SK-N-MC (cell line): ENCODE data around the gene ALG12.

ENCODE experiments used
- EZH2 ChIP-seq: fragments of 200-600 bp; sonication (generic); IDR thresholded peaks from one replicate; pipeline ENCODE4 v1.6.1; 2017; ENCODE audit warnings: antibody characterized with exemption
- POLR2AphosphoS5 ChIP-seq: IDR thresholded peaks from 2 replicates; pipeline ENCODE4 v1.6.1; 2012; ENCODE audit warnings: mild to moderate bottlenecking, low read depth, low read length, borderline replicate concordance

- no peak for TF ChIP-seq EZH2
- no peak for TF ChIP-seq POLR2AphosphoS5
Observed at GRCh38 chr22:49948116-49948957, 30.1 kb upstream of the ALG12 start.
